ENCODE results near the gene EVA1C.
"Not testable (repeated sequence)": the region's sequence is repeated elsewhere in the genome, so short reads cannot be mapped to it uniquely, and the experiment has no call there.

Gene EVA1C

DNA sequence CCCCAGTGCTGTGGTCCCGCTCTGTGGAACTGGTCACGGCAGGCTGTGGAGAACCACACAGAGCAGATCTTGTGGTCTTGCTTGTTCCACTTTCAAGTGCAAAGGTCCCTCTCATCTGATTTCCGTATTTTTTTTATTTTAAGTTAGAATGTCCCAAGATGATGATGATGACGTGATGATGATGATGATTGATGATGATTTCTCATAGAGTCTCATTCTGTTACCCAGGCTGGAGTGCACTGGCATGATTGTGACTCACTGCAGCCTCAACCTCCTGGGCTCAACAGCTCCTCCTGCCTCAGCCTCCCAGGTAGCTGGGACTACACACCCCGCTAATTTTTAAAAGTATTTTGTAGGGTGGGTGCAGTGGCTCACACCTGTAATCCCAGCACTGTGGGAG is 12.2 kb downstream of the EVA1C start:
- DNase-seq (ENCODE audit: low read depth) = no peak

DNA sequence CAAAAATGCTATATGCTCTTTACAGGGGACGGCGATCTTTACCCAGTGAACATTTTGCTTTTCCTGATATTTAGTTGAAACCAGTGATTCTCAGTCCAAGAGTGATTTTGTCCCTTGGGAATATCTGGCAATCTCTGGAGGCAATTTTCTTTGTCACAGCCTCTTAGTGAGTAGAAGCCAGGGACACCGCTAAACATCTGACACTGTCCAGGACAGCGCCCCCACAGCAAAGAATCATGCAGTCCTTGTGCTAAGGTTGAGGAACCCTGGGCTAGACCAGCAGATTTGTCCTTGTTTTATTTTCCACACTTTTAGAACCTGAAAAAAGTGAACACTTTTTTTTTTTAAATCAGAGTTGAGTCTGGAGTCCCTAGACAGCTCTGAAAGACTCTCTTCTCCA is 13.1 kb downstream of the EVA1C start:
- DNase-seq (ENCODE audit: low read depth) = no peak

DNA sequence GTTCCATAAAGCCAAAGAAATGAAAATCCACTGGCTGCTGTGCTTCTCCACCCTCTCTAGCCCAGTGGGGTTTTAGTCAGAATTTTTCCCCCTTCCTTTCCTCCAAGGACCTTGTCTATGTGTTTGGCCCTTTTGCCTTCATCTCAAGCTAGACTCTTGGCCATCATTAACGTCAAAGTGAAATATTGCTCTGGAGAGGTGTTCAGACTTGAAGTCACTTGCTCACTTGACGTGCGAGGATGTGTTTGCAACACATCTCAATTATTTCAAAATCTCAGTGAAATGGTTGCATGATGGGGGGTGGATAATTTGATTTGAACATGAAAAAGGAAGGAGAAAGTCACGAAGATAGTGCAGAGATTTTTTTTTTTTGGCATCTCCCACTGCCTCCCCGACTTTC is 13.6 kb downstream of the EVA1C start:
- no peak for DNase-seq (ENCODE audit: low read depth)

DNA sequence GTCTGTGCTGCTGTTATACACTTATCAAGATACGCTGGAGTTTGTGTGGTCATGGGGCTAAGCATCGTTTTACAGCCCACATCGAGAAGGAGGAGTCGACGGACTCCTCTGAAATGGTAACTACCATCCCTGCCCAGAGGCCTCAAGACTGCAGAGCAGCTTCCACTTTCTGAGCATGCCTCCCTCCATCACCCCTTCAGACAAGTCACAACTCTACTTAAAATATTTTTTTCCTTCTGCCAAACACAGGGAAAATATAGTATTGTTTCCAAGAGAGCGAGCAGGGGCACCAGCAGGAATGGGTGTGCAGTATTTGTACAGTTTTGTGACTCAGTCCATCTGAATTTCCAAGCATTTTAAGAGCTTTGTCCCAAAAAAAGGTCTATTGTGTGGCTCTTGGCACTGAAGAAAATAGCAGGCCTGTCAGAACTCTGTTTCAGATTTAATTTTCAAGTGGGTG is 14.1 kb downstream of the EVA1C start:
- no peak for DNase-seq (ENCODE audit: low read depth)

DNA sequence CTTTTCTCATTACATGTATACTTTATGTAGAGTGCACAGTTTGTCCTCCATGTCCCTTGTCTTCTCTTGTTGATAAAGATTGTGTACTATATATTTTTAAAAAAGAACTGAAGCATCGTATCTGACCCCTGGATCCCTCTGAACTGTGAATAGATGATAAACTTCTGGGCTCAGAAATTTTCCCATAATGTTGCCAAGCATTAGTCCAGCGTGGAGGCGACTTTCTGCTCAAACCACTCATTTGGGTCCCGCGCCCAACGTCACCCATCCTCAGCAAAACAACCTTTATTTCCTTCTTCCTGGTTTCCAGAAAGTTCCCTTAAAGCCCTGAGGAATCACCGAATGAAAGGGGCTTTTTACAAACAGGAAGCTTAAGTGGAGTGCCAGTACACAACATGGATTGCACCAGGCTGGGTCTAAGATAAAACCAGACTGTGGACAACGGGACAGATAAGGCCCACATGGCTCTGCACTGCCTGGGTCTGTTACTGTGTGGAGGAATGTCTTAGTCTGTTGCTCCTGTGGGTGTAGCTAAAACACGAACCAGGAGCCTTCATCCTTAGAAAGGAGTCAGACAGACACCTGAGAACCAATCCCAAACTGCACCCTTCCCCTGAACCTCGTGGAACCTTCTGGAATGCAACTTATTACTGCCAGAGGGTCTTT is 15.6 kb downstream of the EVA1C start:
- no peak for DNase-seq (ENCODE audit: low read depth)

DNA sequence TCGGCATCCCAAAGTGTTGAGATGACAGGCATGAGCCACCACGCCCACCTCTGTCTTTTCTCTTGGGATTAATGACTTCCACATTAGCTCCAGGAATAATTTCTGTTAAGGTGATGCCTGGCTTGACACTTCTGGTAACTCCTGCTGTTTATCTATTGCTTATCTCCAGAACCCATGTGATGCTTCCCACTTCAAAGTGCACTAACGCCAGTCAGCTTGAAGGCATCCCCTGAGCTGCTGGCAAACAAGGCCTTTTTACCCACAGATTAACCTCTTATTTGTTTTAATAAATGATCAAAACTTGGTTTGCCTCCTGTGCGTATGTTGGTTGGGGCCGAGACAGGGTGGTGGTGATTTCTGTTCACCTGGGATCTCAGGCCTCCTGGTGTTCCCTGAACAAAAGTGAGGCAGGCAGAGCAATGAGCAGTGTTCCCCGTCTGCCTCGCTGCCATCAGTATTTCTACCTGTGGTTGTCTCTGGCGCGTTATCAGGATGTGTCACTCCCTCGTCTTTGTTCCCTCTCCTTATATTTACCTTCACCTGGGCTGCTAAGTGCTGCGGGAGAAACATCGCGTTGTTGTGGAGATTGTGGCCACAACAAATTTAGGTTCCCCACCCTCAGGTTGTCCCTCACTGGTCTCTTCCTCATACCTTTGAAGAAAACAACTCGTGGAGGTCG is 20.6 kb downstream of the EVA1C start:
- not testable (repeated sequence) for DNase-seq (ENCODE audit: low read depth)

DNA sequence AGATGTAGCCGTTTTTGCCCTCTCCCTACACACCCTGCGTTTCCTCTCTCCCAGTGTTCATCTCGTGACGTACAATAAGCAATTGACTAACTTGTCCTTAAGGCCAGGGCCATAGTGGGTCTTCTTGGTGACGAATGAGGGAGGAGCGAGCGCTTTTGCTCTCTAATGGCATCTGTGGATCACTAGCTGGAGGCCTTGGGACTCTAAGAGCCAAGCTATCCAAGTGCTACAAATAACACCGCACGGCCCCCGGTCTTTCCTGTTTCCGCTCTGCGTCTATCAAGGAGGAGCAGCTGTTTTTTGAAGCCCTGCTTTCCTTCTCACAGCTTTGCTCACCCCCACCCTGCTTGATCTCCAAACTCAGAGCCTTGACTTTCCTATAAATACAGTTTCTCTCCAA is 25.2 kb downstream of the EVA1C start:
- DNase-seq (ENCODE audit: low read depth) = no peak

DNA sequence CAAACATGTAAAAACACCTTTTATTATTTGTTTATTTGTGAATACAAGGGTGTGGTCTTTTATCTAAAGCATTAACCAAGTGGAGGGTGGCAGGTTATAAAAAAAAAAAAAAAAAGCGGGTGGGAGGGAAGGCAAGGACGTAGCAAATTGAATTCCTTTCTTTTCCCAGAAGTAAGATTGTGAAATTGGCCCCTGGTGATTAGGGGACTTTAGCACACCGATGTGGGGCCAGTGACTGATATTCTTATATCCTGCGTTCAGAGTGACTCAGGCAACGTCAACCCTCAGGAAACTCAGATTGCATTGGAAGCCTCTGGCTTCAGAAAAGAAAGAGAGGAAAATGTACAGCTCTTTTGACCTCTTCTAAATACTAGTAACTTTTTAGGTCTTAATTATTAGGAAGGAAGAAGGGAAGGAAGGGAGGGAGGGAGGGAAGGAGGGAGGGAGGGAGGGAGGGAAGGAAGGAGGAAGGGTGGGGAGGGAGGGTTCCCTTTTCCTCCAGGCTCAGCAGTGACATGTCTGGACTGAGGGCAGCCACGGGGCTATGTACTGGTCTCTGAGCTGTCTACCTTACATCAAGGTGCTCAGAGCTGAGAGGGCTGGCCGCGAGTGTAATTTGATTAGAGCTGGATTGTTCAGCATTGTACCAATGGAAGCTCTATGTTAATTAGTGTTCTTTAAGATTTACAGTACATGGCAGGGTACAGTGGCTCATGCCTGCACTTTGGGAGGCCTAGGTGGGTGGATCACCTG is 30.2 kb downstream of the EVA1C start:
- no peak for DNase-seq (ENCODE audit: low read depth)

DNA sequence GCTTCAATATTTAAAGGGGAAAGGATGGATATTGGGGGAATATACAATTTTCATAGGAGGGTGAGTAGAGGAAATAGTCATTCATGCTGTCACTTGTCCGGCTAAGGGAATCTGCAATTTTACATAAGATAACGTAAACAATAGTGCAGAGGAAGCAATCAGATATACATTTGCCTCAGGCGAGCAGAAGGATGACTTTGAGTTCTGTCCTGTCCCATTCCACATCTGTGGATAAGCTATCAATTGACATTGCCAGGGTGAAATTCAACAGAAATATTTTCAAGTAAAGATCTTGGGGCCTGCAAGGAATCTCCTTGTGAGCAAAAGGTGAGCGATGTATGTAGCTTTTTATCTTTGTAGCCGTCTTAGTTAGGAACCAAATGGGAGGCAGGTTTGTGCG is 32.6 kb downstream of the EVA1C start:
- no peak for DNase-seq (ENCODE audit: low read depth)

DNA sequence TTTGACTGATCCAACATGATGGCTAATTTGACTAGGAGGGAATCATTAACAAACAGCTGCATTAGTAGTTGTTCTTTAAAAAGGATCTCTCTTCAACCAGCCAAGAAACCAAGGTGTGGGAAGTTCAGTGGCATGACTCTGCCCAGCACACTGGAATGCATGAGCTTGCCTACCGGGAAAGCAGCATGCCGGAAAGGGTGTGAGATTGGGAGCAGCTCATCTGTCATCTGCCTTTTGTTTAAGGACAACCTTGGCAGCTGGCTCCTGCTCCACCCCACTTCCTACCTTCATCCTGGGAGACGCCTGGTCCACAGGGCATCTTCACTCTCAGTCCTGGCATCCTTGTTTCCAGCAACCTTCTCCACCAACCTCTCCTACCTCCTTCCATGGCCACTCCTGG is 33.9 kb downstream of the EVA1C start:
- DNase-seq (ENCODE audit: low read depth) = not testable (repeated sequence)

DNA sequence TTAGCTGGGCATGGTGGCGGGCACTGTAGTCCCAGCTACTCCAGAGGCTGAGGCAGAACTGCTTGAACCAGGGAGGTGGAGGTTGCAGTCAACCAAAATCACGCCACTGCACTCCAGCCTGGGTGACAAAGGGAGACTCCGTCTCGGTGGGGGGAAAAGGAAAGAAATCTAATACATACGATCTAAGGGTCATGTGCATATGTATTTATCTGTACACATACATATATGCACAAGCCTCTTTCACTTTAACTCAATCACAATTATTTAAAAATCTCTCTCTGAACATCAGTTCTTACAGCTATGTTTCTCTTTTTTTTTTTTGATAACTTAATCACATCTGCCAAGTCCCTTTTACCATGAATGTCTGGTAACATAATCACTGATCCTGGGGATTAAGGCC is 34.7 kb downstream of the EVA1C start:
- DNase-seq (ENCODE audit: low read depth) = no peak

DNA sequence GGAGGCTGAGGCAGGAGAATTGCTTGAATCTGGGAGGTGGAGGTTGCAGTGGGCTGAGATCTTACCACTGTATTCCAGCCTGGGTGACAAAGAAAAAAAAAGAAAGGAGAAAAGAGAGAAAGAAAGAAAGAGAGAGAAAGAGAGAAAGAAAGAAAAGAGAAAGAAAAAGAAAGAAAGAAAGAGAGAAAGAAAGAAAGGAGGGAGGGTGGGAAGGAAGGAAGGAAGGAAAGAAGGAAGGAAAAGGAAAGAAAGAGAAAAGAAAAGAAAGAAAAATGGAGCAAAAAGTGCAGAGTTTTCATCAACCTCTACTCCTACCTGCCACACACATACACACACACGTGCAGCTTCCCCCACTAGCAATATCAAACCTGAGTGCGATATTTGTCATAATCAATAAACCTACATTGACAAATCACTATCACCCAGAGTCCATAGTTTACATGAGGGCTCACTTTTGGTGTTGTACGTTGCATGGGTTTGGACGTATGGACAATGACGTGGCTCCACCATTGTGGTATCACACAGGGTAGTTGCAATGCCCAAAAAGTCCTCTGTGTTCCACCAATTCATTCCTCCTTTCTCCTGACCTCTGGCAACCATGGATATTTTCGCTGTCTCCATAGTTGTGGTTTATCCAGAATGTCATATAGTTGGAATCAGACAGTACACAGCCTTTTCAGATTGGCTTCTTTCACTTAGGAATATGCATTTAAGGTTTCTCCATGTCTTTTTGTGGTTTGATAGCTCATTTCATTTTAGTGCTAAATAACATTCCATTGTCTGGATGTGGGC is 36.5 kb downstream of the EVA1C start:
- no peak for DNase-seq (ENCODE audit: low read depth)

DNA sequence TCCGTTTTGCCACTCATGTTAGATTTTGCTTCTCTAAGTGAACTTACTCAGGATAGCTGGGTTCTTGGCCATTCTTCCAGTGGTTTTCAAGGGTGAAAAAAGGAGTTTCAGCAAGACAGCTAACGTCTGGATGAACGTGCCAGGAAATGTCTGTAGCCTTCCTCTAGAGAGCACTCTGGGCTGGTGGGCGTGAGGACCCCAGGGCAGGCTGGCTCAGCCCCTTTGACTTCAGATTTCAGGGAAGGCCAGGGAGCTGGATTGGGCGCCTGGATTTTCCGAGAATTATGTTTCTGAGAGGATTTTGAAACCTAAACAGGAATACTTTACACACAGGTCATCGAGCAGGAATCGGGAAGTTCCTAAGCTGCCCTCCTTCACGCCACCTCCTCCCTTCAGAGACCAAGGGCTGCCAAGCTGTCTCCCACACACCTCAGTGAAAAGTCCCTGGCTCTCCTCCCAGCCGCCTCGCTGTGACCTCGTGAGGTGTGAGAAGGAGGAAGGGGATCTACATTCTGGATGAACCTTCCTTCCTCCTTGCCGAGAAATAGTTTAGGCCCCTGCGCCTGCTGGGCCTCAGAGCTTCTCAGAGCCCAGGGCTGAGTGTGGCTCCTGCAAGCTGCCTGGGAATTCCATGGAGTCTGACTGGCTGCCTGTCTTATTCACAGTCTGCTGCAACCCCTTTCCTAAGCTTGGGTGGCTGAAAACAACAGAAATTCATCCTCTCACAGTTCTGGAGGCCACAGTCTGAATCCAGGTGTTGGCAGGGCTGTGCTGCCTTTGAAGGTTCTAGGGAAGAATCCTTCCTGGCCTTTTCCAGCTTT is 38.6 kb downstream of the EVA1C start:
- not testable (repeated sequence) for DNase-seq (ENCODE audit: low read depth)

DNA sequence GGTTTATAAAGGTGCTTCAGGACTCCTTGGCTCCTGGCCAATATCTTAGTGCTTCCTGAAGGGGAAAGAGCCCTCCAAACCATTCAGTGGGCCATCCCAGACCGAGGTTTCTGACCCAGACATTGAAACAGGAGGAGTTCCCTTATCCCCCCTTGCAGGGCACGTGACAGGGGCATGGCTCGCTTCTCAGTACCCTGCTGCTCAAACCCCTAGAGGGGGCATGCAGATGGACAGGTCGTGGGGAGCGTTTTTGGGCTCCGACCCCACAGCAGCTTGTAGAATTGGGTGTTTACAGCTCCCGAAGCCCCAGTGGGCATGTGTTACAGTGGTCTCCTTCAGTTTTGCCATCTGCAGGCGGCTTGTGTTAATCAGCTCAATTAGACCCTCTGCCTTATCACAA is 39.7 kb downstream of the EVA1C start:
- not testable (repeated sequence) for DNase-seq (ENCODE audit: low read depth)

DNA sequence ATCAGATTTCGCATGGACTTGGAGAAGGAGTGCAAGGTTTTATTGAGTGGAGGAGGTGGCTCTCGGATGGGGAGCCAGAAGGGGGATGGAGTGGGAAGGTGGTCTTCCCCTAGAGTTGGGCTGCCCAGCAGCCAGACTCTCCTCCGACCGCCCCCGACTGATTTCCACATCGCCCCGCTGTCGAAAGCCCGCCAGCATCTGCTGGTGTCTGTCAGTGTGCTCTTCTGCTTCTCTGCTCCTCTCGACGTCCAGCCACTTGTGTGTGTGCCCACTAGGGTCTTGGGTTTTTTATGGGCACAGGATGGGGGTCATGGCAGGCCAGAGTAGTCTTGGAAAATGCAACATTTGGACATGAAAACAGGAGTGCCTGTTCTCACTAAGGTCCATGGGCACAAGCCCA is 40.1 kb downstream of the EVA1C start:
- no peak for DNase-seq (ENCODE audit: low read depth)

DNA sequence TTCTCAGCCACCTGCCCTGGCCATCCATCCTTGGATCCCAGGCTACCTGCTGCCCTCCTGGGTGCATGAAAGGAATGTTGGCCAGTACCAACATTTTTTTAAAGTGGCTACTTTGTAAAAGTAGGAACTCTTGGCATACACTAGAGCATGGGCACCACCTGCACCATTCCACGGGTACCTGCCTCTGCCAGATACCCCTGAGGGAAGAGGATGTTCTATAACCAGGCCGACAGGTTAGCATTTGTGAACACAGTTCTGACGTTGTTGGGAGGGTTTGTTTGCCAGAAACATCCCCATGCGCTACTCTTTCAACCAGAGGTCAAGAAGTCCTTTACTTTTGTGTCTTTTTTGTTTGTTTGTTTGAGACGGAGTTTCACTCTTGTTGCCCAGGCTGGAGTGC is 43.0 kb downstream of the EVA1C start:
- no peak for DNase-seq (ENCODE audit: low read depth)

DNA sequence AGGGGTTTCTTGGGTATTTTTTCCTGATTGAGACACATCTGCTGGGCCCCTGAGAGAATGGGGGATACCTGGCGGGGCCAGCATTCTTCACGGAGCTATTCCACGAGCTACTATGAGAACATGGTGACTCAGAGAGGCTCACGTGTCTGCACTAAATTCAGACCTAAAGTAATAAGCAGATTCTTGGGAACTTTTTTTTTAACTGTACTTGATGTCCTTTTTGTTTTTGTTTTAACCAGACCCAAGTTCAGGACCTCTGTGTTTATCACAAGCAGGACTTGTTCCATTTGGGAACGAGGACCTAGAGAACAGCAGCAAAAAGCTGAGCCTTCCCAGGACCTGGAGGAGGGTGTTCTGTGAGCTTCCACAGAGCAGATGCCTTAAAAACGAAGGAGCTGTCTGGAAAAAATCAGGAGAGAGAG is 44.0 kb downstream of the EVA1C start:
- no peak for DNase-seq (ENCODE audit: low read depth)

DNA sequence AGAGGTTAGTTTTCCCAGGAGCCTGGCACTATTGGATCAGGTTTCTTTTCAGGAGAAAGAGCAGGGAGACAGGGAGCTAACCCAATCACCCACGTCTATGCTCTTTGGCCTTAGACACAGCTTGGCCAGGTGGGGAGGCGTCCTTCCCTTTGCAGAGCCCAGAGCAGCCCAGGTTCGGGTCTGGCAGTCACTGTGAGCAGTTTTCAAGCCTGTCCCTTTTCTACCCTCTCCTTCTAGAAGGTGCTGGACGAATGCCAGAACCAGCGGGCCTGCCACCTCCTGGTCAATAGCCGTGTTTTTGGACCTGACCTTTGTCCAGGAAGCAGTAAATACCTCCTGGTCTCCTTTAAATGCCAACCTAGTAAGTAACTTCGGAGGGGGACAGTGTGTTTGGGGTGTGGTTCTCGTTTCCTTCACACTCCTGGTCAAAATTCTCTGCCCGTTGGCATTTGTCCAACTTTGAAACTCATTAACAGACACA is 44.9 kb downstream of the EVA1C start:
- no peak for DNase-seq (ENCODE audit: low read depth)

DNA sequence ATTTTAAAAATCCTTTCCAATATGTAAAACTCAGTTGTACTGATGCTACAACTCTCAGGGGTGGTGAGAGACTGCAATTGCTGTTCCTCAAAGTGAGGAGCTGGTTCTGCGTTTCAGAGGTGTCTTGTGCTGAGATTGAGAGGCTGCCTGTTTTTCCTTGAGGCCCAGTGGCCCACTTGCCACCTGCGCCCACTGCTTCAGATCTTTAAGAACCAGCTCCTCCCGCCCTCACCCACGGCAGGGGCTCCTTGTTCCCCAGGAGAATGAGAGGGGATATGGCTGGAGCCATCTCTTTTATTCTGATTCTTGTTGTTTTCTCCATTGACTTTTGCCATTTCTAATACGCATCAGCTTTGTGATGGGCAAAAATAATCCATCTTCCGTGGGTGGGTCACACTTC is 45.5 kb downstream of the EVA1C start:
- DNase-seq (ENCODE audit: low read depth) = no peak

DNA sequence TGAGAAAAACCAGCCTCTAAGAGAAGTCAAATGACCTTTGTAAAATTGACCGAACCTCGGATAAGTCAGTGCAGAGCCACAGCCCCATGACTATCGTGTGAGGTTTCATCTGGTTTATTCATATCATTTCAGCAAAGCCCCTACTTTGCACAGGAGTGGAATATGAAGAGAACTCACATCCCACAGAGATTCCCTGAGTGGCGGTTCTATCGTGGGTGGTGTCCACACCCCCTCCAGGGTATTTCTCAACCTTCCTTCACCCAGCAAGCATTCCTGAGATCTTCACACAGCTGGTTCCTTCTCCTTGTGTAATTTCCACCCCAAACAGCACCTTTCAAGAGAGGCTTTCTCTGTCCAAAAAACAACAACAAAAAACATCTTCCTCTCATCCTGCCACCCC is 47.5 kb downstream of the EVA1C start:
- no peak for DNase-seq (ENCODE audit: low read depth)

DNA sequence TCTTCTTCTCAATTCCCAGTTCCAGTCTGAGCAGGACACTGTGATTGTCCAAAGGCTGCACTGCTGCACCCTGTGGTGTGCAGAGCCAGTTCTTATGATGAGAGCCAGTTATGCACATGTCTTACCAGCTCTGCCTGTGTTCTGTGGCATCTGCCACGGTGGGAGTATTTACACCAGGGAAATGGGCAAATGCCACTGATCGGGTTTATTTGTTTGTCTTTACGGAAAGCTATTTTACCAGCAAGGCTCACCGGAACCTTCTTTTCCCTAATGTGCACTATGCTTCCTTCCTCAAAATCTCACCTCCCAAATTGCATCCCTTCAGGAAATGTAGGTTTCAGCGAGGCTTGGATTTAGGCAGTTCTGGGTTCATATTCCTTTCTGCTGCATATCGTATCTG is 49.0 kb downstream of the EVA1C start:
- no peak for DNase-seq (ENCODE audit: low read depth)

All from activated T-cell treated with anti-CD3 and anti-CD28 coated beads for 24 hours (primary cell).